IMR-90 (cell line): ENCODE measurements around the gene CCDC13. TPM values are rescaled to one million over a fixed set of nuclear protein-coding genes. Genes with fewer than 3 reads are reported as not detected.

Source experiments
- ATAC-seq: fragments of 200-7000 bp; cut with Tn5 transposase; 2 replicates; pipeline ENCODE4 v1.9.1; 2020; ENCODE audit warnings: low read depth, mild to moderate bottlenecking, moderate library complexity
- BruUV-seq: library from RNA; stranded (reverse); fragments of 400-500 nt; replicated peaks from 2 replicates; lab custom pipeline; 2021; lab: Mats Ljungman, UMichigan
- CTCF ChIA-PET: fragments of 300-600 bp; formaldehyde crosslinking; extraction: SDS; loops from one replicate; lab custom pipeline; 2021; ENCODE audit warnings: antibody characterized with exemption; lab: Yijun Ruan, JAX
- POLR2A ChIA-PET: fragments of 300-600 bp; sonication (Branson Sonifier 250); formaldehyde crosslinking; loops from one replicate; lab custom pipeline; 2022; ENCODE audit warnings: antibody characterized with exemption; ENCODE audit not compliant: unreplicated experiment; lab: Charles Lee
- DNase-seq: peaks from one replicate; pipeline ENCODE4 v3.0.0; 2013
- H2AFZ ChIP-seq: replicated peaks from 2 replicates; pipeline ENCODE3; 2013; ENCODE audit warnings: low read length, mild to moderate bottlenecking; ENCODE audit not compliant: poor library complexity
- H2AK5ac ChIP-seq: 2 replicates; pipeline ENCODE4 v1.6.1; 2013; ENCODE audit warnings: low read depth, low read length, inconsistent platforms
- H2AK9ac ChIP-seq: replicated peaks from 2 replicates; pipeline ENCODE3; 2013; ENCODE audit warnings: mild to moderate bottlenecking, low read depth, low read length, moderate library complexity; ENCODE audit not compliant: poor library complexity
- H2BK120ac ChIP-seq: 2 replicates; pipeline ENCODE4 v1.6.1; 2013; ENCODE audit warnings: low read depth, low read length, inconsistent platforms
- H2BK15ac ChIP-seq: 3 replicates; pipeline ENCODE4 v1.6.1; 2013; ENCODE audit warnings: low read depth, low read length, inconsistent platforms
- H2BK20ac ChIP-seq: 2 replicates; pipeline ENCODE4 v1.6.1; 2013; ENCODE audit warnings: low read depth, mild to moderate bottlenecking, inconsistent platforms, low read length, moderate library complexity
- H2BK5ac ChIP-seq: 2 replicates; pipeline ENCODE4 v1.6.1; 2013; ENCODE audit warnings: mild to moderate bottlenecking, low read depth, low read length, inconsistent platforms; ENCODE audit not compliant: poor library complexity, severe bottlenecking
- H3K14ac ChIP-seq: replicated peaks from 2 replicates; pipeline ENCODE4 v1.6.1; 2013; ENCODE audit warnings: low read depth, low read length, inconsistent platforms
- H3K18ac ChIP-seq: 2 replicates; pipeline ENCODE4 v1.6.1; 2013; ENCODE audit warnings: low read depth, low read length, control low read depth
- H3K23ac ChIP-seq: 2 replicates; pipeline ENCODE4 v1.6.1; 2013; ENCODE audit warnings: low read depth, low read length, inconsistent platforms
- H3K27ac ChIP-seq: 2 replicates; pipeline ENCODE4 v1.5.1; 2013; ENCODE audit warnings: mild to moderate bottlenecking, control low read depth, low read length; ENCODE audit not compliant: insufficient read depth
- H3K27me3 ChIP-seq: 2 replicates; pipeline ENCODE4 v1.6.1; 2013; ENCODE audit warnings: low read length; ENCODE audit not compliant: control insufficient read depth, insufficient read depth
- H3K36me3 ChIP-seq: 2 replicates; pipeline ENCODE4 v1.6.1; 2013; ENCODE audit warnings: low read length, mixed read lengths; ENCODE audit not compliant: control insufficient read depth, insufficient read depth
- H3K4ac ChIP-seq: 2 replicates; pipeline ENCODE4 v1.6.1; 2013; ENCODE audit warnings: low read depth, low read length, inconsistent platforms
- H3K4me1 ChIP-seq: 2 replicates; pipeline ENCODE4 v1.6.1; 2013; ENCODE audit warnings: low read length, mixed read lengths; ENCODE audit not compliant: control insufficient read depth, insufficient read depth
- H3K4me2 ChIP-seq: 2 replicates; pipeline ENCODE4 v1.6.1; 2013; ENCODE audit warnings: low read depth, mild to moderate bottlenecking, control low read depth, low read length, moderate library complexity
- H3K4me3 ChIP-seq: 2 replicates; pipeline ENCODE4 v1.5.1; 2013; ENCODE audit warnings: low read depth, mild to moderate bottlenecking, control low read depth, low read length, moderate library complexity; ENCODE audit not compliant: insufficient read depth
- H3K56ac ChIP-seq: 2 replicates; pipeline ENCODE4 v1.6.1; 2013; ENCODE audit warnings: low read length, inconsistent platforms; ENCODE audit not compliant: insufficient read depth; ENCODE audit errors: extremely low read depth
- H3K79me1 ChIP-seq, 2 experiments: 2 replicates each; pipeline ENCODE4 v1.6.1; 2013; ENCODE audit warnings: low read length in 2 of 2, inconsistent platforms in 1 of 2, low read depth in 1 of 2
- H3K9ac ChIP-seq: 2 replicates; pipeline ENCODE4 v1.6.1; 2013; ENCODE audit warnings: low read depth, low read length, control low read depth
- H3K9me1 ChIP-seq: 2 replicates; pipeline ENCODE4 v1.6.1; 2013; ENCODE audit warnings: low read length, inconsistent platforms; ENCODE audit not compliant: insufficient read depth
- H3K9me3 ChIP-seq: 2 replicates; pipeline ENCODE4 v1.6.1; 2013; ENCODE audit warnings: low read length; ENCODE audit not compliant: control insufficient read depth, insufficient read depth
- H4K20me1 ChIP-seq: 2 replicates; pipeline ENCODE4 v1.6.1; 2013; ENCODE audit warnings: low read length, inconsistent platforms; ENCODE audit not compliant: insufficient read depth
- H4K5ac ChIP-seq: 2 replicates; pipeline ENCODE4 v1.6.1; 2013; ENCODE audit warnings: mild to moderate bottlenecking, low read depth, low read length, control low read depth
- H4K8ac ChIP-seq, 2 experiments: 2 replicates each; pipeline ENCODE4 v1.6.1; 2013; ENCODE audit warnings: low read depth in 2 of 2, low read length in 2 of 2, control low read depth in 1 of 2, inconsistent platforms in 1 of 2
- H4K91ac ChIP-seq: 2 replicates; pipeline ENCODE4 v1.6.1; 2013; ENCODE audit warnings: low read depth, low read length, inconsistent platforms; ENCODE audit not compliant: insufficient read depth
- BHLHE40 ChIP-seq: fragments of 150-350 bp; IDR thresholded peaks from 2 replicates; pipeline ENCODE4 v1.6.1; 2016; ENCODE audit warnings: mild to moderate bottlenecking, low read depth, low read length
- NFE2L2 ChIP-seq: fragments of 150-350 bp; IDR thresholded peaks from 2 replicates; pipeline ENCODE4 v1.6.1; 2016; ENCODE audit warnings: low read depth, mild to moderate bottlenecking, low read length
- RAD21 ChIP-seq: IDR thresholded peaks from 2 replicates; pipeline ENCODE4 v1.6.1; 2012; ENCODE audit warnings: low read length, improper control_type of control experiment
- WGBS, 2 experiments: methylation state at CpG; one replicate each; pipeline versions ENCODE4 v1.1.5 to v1.1.7; 2013; ENCODE audit warnings: missing lambda C conversion rate in 2 of 2; ENCODE audit not compliant: insufficient read length in 1 of 2; ENCODE audit errors: extremely low coverage in 2 of 2; 5-methylcytosine and 5-hydroxymethylcytosine counted together
- dilution Hi-C: fragments of 300-500 bp; cut with HindIII; formaldehyde crosslinking; loops from one replicate; pipeline ENCODE4 v1.14.3; 2018; ENCODE audit warnings: low sequenced_read_pairs; ENCODE audit not compliant: unreplicated experiment
- in situ Hi-C: fragments of 300-500 bp; cut with MboI; formaldehyde crosslinking; loops from 3 replicates; pipeline ENCODE4 v1.14.3; 2019; ENCODE audit warnings: low sequenced_read_pairs, inconsistent platforms, mixed read lengths
- intact Hi-C: fragments of 100-400 bp; cut with micrococcal nuclease; formaldehyde crosslinking; loops from 2 replicates; pipeline ENCODE4 v1.10.0; 2022
- polyA plus RNA-seq, 3 experiments: library from polyadenylated mRNA; depleted of rRNA; stranded (reverse); fragments of >200 nt; gene quantifications; 2 replicates each; pipeline ENCODE4 v1.2.3, GENCODE V29; 2012; ENCODE audit warnings: low replicate concordance in 1 of 3
- total RNA-seq: library from RNA; depleted of rRNA; stranded (reverse); fragments of >200 nt; gene quantifications from 2 replicates; pipeline ENCODE4 v1.2.3, GENCODE V29; 2012
- TF ChIP-seq, protein P1 (sequence below): conservative IDR thresholded peaks from 2 replicates; pipeline ENCODE4 v1.5.1; 2012; ENCODE audit warnings: mild to moderate bottlenecking, low read depth, low read length, improper control_type of control experiment

The CCDC13 gene
- total and polyA plus RNA-seq, 2 of the 4 experiments (the other 2 are of a cell fraction) = 0.18 to 0.19 TPM

DNA sequence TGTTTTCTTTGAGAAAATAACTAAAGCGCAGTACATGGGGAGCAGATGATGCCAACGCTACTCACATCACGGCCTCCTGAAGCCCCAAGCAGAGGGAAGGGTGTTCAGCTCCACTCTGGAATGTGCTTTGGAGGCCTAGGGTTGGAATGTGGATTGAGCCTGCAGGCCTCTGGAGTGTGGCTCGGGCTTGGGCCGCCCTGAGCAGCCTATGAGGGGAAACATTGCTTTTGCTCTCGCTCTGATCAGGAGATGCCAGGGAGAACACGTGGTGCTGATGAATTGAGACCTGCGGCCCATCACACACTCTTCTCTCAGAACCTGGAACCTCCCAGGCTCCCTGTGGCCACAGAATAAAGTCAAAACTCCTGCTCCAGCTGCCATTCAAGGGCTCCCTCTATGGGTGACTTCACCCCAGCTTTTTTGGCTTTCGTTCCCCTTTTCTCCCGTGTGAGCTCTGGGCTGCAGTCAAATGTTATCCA lies 23.3 kb downstream of the CCDC13 start:
- Histone ChIP-seq H3K4ac (no peak overlapping the region), H3K18ac (no peak overlapping the region), H3K4me1 (peaks cover 12% of the 10 kb centered on the region), H3K27me3 (peaks cover 5% of the 10 kb centered on the region), H2BK120ac (no peak overlapping the region), H3K9ac (no peak overlapping the region), H2BK5ac (no peak overlapping the region), H2AK5ac (no peak overlapping the region), H3K56ac (no peak overlapping the region), H4K5ac (no peak overlapping the region), H3K27ac (no peak overlapping the region), H3K36me3 (no peaks in the 10 kb centered on the region), H3K9me1 (peaks cover 14% of the 10 kb centered on the region), H3K23ac (no peak overlapping the region), H3K4me2 (no peak overlapping the region), H3K9me3 (no peaks in the 10 kb centered on the region), H4K20me1 (peaks cover 9% of the 10 kb centered on the region), H3K4me3 (no peak overlapping the region), H3K14ac (no peak overlapping the region), H3K79me1 (no peaks in the 10 kb centered on the region), H2BK15ac (no peak overlapping the region), H2AFZ (peak overlapping the region; percentile 77), H4K8ac (no peak overlapping the region), H2BK20ac (no peak overlapping the region), H4K91ac (no peak overlapping the region), H2AK9ac (peak overlapping the region; percentile 15)
- BruUV-seq = no TSS peak
- TF ChIP-seq BHLHE40 (no peak), RAD21 (peak; percentile 48), NFE2L2 (no peak)
- TF ChIP-seq, protein P1, sequence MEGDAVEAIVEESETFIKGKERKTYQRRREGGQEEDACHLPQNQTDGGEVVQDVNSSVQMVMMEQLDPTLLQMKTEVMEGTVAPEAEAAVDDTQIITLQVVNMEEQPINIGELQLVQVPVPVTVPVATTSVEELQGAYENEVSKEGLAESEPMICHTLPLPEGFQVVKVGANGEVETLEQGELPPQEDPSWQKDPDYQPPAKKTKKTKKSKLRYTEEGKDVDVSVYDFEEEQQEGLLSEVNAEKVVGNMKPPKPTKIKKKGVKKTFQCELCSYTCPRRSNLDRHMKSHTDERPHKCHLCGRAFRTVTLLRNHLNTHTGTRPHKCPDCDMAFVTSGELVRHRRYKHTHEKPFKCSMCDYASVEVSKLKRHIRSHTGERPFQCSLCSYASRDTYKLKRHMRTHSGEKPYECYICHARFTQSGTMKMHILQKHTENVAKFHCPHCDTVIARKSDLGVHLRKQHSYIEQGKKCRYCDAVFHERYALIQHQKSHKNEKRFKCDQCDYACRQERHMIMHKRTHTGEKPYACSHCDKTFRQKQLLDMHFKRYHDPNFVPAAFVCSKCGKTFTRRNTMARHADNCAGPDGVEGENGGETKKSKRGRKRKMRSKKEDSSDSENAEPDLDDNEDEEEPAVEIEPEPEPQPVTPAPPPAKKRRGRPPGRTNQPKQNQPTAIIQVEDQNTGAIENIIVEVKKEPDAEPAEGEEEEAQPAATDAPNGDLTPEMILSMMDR = peak; percentile 45
- ChIA-PET POLR2A (no interaction called here), CTCF (interaction anchor here (0.7 to 1.3 kb wide), 4 partner anchors 9 to 173 kb away, joined by 3 to 4 read pairs (median 4); no protein-coding TSS in a partner anchor)
- dilution Hi-C loops = no loop called here
- in situ Hi-C loops = no loop called here
- 64% methylated on average over 2 of the region's 10 CpGs; no CpG with 5 or more reads in 1 of the 2 experiments for WGBS, 2 experiments
- DNase-seq (no peak), ATAC-seq (peak; percentile 53)
- intact Hi-C loops = no loop called here
